Inferior parietal cortex (tissue), 1 donor: ENCODE results near the gene CHP1.
"Not testable (repeated sequence)": the region's sequence is repeated elsewhere in the genome, so short reads cannot be mapped to it uniquely, and the experiment has no call there.

Experiments
- DNase-seq: peaks from one replicate; pipeline ENCODE4 v3.0.0-alpha.2; 2016; ENCODE audit errors: extremely low spot score

CHP1 gene

DNA sequence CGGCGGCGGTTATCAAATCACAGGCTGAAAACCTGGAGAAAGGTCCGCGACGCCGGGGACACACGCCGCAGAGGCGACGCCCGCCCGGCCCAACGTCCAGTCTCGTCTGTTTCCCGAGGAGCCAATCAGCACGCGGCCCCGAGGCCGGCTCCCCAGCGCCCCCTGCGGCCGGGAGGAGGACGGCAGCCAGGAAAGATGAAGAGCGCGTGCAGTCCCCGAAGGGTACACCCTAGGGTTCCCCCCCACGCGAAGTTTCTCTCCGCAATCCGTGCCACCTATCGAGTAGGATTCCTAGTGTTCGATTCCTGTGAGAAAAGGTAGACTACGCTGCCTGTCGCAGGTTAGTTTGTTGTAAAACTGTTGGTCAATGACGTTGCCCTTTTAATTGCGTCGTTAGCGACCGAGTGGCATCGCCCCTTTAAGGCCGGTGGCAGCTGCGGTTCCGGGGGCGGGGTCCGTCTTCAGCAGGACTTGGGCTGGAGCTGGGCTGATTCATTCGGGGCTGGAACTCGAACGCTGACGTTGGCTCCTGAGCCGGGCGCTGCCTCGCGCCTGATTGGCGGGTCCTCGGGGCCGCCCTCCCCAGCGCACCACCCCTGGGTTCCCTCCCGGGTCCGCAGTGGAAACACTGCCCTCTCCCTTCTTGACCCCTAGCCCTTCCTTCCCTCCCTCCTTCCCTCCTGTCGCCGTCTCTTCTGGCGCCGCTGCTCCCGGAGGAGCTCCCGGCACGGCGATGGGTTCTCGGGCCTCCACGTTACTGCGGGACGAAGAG, at the start of gene CHP1, which contains the start of gene EXD1:
Gene CHP1 (plus strand): TSS at position 619 of the 772 bp plus-strand sequence. CDS start 115 bp downstream, at position 734.
Gene EXD1 (minus strand): TSS at position 108 of the 772 bp plus-strand sequence. CDS start 4,182 bp downstream, outside the sequence.
- DNase-seq, result peak; percentile 95

DNA sequence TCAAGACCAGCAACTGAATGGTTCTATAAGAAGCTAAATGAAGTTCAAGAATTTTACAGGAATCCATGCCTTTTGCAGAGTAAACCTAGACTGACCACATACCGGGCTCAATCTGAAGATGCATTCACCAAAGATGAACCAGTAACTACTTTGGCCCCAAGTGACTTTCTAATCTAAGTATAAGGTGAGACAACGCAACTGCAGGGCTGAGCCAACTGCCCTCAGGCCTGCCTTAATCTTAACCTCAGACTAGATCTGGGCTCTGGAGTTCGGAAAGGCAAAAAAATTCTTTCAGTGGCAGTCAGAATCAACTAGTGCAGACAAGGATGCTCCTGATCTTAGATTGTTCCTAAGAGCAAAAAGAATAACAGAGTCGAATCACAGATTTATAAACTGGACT, 48.8 kb upstream of the CHP1 start:
- DNase-seq, result no peak

DNA sequence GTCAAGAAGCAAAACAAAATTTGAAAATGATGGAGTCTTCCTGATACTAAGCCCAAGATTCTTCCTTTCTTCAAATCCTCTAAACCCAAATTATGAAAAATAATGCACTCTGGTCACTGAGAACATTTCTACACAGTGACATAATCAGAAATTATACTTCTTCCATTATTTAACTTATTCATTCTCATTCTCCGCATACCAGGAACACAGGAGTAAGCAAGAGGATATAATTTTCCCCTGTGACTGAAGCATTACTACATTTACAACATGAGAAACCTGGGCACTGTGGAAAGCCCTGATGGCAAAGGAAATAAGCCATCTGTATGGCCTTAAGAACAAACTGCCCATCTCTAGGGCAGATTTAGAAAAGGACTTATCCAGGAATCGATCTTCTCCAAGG, 47.5 kb upstream of the CHP1 start:
- DNase-seq, result no peak

DNA sequence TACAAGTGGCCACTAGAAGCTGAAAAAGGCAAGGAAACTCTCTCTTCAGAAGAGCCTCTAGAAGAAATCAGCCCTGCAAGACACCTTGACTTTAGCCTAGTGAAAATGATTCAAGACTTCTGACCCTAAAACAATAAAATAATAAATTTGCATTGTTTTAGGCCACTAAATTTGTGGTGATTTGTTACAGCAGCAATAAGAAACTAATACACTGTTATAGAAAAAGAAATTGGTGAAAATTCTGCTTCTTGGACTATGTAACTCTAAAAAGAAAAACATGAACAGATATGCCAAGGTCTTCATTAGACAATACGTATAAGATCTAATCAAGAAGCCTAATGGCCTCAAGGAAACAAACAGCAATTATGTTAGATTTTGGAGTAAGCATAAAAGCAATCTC, 36.6 kb upstream of the CHP1 start:
- no peak for DNase-seq

DNA sequence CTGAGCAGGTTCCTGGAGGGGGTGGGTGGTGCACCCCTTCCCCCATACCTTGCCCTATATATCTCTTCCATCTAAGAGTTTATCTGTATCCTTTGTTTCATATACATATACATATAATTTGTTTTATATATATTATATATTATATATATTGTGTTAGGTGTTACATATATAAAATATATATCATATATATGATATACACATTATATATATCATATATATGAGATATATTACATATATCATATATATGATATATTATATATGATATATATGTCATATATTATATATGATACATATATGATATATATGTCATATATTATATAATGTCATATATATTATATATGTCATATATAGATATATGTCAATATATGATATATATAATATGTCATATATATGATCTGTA, 31.6 kb upstream of the CHP1 start:
- no peak for DNase-seq

DNA sequence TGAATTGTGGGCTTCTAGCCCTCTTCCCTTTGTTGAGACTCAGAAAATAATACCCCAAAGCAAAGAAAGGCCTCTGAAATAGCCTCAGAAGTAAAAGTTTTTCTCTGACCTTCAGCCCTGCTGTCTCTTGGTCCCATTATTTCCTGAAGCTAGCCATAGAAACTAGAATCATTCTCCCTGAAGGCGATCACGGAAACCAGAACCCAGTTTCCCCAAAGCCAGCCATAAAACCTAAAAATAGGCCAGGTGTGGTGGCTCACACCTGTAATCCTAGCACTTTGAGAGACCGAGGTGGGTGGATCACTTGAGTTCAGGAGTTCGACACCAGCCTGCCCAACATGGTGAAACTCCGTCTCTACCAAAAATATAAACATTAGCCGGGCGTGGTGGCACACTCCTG, 27.7 kb upstream of the CHP1 start:
- DNase-seq, result no peak

DNA sequence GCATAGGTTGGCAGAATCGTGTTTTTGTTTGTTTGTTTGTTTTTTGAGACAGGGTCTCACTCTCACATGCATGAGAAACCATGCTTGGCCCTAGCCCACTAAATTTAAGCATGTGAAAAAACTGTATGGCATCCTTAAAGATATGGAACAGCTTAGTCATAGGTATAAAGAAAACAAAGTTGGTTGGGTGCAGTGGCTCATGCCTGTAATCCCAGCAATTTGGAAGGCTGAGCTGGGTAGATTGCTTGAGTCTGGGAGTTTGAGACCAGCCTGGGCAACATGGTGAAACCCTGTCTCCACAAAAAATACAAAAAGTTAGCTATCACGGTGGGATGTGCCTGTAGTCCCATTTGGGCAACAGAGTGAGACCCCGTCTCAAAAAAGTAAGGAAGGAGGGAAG, 25.8 kb upstream of the CHP1 start:
- no peak for DNase-seq

DNA sequence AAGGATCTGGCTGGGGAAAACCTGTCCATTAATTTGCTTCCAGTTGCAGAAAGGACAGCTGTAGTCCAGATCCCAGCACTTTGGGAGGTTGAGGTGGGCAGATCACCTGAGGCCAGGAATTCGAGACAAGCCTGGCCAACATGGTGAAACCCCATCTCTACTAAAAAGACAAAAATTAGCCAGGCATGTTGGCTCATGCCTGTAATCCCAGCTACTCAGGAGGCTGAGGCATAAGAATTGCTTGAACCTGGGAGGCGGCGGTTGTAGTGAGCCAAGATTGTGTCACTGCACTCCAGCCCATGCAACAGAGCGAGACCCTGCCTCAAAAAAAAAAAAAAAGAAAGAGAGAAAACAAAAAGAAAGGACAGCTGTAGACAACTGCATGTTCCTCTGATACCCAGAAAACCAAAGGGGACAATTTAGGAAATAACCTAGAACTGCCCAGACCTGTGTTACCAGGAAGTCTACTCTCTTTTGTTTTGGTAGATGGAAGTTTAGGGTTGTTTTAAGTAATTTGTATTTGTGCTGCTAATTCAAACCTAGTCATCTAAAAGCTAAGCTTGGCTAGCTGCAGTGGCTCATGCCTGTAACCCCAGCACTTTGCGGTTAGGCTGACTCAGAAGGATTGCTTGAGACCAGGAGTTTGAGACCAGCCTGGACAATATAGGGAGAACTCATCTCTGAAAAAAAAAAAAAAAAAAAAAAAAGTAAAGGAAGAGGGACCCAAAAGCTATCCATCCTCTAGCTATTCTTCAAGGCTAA, 23.2 kb upstream of the CHP1 start:
- DNase-seq, result no peak

DNA sequence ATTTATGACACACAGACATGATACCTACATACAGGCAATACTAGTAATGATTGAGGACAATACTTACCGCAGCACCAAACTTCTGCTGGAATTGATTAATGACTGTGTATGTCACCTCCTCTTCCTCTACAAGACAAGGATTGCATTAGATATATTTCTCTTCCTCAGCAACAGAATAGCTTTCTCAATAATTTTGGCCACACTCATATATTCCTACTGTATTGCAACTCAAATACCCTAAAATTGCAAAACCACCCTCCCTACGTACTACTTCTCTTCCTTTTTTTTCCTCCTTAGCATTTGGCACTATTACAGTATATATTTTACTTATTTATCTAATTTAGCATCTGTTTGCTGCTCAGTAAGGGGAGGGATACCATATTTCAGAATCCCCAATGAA, 15.4 kb upstream of the CHP1 start:
- DNase-seq, result no peak

DNA sequence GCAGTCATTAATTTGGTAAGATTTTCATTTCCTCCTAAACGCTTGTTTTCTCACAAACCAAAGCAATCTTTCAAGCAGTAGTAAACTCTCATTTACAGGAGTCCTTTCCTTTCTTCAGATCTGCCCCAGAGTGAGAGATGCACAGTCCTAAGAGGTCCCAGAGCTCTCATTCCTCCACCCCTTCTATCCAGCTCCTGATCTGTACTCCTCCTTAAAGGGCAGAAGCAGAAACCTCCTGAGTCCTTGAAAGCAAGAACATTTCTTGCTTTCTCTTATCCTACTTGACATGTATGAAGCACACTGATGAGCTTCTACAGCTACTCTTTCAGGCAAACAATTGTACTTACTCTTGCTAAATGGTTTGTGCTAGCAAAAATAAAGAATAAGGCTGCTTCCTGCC, 12.2 kb upstream of the CHP1 start:
- DNase-seq, result no peak

DNA sequence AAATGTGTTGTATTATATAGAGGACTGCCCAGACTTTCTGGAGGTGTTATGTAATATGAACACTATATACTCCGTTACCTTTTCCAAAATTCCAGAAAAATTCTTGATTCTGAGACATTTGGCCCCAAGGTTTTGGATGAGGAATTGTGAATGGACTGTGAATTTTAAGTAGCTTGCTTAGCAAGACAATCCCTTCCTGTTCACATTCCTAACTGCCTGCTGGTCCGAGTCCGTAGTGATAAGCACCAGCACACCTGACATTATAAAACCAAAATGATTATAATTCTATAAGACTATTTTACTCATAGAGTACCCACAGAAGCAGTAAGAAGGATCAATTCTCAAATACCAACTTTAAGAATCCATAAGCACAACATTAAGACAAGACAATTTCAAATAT, 11.7 kb upstream of the CHP1 start:
- DNase-seq, result no peak

DNA sequence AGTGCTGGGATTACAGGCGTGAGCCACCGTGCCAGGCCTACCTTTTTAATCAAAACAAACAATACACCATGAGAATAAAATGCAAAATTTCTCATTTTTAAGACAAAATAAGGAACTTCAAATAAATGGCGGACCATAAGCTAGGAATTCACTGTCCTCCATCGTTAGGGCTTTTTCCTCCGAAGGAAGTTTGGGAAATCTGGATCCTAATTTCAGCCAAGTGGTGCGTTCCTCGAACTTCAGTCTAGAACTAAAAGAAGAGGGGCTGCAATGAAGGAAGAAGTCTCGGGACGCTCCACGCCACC, 771 bp upstream of the CHP1 start:
- no peak for DNase-seq

DNA sequence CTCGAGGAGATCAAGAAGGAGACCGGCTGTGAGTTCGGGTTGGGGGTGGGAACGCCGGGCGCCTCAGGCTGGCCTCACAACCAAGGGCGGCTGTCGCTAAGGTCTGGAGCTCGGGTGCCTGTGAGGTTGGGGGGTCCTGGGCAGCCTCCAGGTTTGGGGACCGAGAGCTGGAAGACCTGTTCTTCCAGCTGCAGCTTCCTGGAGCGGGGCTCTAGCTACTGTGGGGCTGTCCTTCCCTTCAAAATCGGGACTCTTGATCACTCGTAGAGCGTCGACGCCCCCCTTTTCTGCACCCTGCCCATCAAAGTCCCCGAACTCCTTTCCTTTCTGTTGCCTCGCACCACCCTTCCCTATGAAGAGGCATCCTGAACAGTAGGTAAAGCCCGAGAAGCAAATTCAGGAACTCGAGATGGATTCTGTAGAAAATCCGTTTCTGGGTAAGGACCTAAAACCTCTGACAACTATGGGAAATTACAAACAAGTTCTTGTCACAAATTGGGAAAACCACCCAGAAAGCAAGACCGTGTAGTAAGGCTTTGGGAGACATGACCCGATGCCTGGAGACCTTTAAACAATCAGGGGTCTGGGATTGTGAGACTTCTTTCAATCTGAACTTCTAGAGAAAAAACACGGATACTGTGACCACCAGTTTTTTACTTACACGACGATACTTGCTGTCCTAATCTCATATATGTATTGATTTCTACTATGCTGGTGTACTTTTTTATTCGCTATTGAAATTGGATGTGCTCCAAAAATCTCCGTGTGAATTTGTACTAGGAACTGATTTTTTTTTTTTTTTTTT, 556 bp downstream of the CHP1 start:
- DNase-seq, result peak; percentile 32

DNA sequence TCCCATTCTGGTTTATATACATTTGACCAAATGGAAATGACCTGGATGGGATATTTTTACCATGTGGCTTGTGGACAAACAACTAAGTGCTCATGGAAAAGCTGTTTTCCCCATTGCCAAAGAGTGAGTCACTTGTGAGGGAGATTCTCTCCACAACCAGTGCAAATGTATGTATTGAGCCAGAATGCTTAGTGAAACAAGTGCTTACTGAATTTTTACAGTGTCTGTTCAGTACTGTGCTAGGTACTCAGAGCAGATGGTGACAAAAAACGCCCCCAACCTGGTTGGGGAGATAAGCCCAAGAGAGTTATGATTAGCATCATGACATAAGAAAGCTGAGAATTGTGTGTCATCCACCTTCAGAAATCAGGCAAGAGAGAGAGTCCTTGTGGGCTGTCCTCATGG, 2.3 kb downstream of the CHP1 start:
- peak; percentile 64 for DNase-seq

DNA sequence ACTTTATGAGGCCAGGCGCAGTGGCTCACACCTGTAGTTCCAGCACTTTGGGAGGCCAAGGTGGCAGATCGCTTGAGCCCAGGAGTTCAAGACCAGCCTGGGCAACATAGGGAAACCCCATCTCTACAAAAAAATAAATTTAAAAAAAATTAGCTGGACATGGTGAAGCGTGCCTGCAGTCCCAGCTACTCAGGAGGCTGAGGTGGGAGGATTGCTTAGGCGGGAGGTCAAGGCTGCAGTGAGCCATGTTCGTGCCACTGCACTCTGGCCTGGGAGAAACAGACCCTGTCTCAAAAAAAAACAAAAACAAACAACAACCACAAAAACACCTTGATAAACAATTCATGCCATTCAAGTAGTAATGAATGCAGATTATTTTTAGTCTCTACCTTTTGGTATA, 4.2 kb downstream of the CHP1 start:
- DNase-seq, result not testable (repeated sequence)

DNA sequence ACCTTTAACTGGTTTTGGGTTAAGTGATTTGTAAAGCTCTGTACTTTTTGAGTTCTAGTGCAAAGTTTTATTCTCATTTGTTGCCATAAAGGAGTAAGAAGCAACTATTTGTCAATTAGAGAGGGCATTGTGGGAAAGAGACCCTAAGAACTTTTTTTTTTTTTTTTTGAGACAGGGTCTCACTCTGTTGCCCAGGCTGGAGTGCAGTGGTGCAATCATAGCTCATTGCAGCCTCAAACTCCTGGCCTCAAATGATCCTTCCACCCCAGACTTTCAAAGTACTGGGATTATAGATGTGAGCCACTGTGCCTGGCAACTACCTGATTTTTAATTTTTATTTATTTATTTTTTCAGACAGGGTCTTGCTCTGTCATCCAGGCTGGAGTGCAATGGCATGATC, 4.9 kb downstream of the CHP1 start:
- no peak for DNase-seq

DNA sequence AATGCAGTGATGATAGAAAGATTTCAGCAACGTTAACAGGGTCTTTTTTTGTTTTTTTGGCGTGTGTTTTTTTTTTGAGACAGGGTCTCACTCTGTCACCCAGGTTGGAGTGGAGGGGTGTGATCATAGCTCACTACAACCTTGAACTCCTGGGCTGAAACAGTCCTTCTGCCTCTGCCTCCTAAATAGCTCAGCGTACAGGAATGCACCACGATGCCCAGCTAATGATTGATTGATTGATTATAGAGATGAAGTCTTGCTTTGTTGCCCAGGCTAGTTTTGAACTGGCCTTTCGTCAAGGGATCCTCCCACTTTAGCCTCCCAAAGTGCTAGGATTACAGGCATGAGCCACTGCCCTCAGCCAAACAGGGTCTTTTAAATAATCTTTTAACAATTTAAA, 7.0 kb downstream of the CHP1 start:
- no peak for DNase-seq

DNA sequence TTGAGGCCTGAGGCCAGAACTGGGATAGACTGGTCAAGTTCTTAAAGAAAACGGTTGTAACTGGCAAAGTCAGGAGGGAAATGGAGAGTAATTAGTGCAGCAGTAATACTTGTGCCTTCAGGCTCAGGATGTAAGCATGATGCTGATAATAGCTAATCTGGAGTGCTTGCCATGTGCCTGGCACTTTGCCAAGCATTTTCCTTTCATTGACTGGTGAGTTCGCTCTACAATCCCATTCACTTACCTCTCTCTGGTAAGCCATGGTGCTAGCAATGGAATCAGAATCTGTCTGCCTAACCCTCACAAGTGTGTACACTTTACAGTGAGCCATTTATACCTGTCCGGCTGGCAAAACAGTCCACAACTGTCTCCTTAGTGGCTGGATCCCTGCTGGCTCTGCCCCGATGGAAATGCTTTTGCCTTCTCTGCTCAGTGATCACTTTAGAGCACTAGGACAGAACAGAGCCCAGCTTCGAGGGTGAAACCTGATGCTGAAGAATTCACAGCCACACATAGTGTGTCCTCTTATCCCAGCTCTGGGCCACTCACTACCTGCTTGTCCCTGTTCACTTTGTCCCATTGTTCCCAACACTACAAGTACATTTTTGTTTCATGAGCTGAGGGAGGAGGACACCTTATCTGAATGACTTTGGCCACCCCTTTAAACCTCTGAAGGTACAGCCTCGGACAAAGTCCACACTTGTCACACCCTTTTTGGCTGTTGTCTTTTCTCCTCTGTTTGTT, 10.3 kb downstream of the CHP1 start:
- peak; percentile 26 for DNase-seq

DNA sequence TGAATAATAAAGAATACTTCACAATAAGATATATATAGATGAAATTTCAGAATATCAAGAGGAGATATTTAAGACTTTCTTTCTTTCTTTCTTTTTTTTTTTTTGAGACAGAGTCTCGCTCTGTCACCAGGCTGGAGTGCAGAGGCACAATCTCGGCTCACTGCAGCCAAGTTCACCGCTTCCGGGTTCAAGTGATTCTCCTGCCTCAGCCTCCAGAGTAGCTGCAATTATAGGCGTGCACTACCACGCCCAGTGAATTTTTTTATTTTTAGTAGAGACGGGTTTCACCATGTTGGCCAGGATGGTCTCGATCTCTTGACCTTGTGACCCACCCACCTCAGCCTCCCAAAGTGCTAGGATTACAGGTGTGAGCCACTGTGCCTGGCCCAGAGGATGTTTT, 19.7 kb downstream of the CHP1 start:
- DNase-seq, result not testable (repeated sequence)

DNA sequence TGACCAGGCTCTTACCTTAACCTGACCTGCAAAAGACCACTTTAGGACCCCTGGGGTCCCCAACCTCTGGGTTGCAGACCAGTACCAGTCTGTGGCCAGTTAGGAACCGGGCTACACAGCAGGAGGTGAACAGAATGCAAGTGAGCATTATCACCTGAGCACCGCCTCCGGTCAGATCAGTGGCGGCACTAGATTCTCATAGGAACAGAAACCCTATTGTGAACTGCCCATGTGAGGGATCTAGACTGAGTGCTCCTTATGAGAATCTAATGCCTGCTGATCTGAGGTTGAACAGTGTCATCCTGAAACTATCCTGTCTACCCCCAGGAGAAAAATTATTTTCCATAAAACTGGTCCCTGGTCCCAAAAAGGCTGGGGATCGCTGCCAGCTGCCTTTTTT, 20.3 kb downstream of the CHP1 start:
- DNase-seq, result no peak

DNA sequence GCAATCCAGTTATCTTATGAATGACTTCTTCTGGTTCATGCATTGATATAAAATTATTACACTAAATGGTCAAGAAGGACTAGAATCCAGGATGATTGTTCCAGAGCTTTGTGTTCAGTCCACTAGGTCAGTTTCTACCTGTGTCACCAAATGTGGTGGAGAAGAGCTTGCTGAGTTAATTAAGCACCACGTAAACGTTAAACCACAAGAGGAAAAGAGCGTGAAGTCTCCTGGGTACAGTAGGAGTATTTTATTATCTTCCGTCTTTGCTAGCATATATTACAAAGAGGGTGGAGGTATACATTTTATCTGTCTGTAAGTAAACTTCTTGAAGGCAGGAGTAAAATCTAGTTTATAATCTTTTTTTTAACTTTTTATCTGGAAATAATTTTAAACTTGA, 23.5 kb downstream of the CHP1 start:
- no peak for DNase-seq

DNA sequence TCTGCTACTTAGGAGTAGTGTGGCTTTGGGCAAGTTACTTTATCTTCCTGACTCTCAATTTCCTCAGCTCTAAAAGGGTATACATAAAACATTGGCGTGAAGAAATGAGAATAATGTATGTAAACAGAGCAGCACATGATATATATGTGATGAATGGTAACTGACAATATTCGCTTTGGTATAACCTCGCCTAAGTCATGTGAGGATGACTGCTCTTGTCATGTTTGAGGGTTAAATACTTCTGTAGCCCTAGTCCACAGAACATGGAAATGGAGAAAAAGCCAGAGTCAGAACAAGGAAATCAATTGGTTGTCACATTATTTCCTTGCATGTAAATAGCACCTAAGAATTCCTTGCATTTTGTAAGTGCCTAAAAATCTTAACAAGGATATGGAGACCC, 25.0 kb downstream of the CHP1 start:
- no peak for DNase-seq
